Amygdala (tissue), 56 donors: Measurements from ENCODE around the gene MPPED1.

Experiments
- DNase-seq, 56 donors: peaks; one replicate each; lab custom pipeline; 2025; lab: John Stamatoyannopoulos, UW

MPPED1 gene

DNA sequence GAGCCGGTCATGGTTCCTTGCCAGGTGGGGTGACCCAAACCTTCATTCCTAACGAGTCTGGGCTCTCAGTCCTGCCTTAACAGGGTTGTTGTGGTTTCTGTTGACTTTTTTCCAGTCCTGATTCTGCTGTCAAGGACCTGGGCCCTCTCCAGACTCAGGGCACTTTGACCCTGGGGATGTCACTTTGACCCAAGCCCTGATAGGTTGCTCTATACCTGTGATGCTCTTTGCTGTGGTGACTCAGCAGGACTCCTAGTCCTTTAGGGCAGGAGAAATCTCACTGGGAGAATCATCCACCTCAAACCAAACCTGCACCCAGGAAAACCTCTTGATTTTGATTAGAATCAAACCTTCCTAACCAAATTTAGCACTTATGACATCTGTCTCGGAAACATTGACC, 20.5 kb upstream of the MPPED1 start:
- DNase-seq, result no peak

DNA sequence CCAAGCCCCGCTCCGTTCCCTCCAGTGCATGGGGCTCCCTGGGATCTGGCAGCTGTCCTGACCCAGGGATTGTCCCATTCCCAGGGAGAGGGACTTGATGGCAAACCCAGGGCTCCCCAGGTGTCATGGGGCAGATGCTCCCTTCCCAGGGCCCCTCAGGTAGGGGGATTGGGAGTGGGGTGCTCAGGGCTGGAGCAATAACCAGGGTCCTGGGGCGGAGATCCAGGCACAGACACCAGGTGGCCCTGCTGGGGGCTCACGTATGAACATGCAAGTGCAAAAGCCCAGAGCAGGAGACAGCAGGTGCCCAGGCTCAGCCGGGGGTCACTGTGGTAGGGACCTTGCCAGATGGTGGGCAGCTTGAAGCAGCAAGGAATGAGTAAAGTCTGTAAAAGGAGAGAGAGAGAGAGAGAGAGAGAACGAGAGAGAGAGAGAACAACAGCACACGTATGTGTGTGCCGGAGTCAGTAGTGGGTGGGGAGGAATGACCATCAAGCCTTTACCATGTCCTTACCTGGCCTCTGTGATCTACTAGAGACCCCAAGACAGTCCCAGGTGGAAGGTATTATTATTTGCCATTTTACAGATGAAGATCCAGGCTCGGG, 19.3 kb upstream of the MPPED1 start:
- no peak for DNase-seq

DNA sequence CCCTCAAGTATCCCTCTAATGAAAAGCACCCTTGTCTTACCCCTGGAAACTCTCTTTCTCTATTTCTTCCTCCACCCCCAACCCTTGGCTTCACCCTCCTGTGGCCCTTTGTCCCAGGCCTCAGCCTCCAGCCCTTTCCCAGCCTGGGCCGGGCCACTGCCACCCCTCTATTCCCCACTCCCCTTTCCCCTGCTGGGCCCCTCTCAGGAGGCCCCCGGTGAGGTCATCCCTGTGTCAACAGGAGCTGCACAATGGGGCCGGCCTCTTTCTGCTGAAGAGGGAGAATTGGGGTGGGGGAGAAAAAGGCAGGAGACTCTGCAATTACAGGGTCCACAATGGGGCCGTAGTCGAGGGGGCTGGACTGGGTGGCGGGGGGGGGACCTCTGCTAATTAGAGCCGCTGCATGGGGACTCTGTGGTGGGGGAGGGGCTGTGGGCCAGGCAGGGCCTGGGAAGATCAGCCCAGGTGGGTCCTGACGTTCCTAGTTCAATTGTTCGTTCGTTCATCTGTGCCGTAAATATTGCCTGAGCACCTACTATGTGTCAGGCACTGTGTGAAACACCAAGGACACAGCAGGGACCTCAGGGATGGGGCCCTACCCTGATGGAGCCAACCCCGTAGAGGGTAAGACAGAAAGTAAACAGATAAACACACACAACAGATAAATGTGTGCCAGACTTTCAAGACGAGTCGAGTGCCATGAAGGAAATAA, 18.5 kb upstream of the MPPED1 start:
- no peak for DNase-seq

DNA sequence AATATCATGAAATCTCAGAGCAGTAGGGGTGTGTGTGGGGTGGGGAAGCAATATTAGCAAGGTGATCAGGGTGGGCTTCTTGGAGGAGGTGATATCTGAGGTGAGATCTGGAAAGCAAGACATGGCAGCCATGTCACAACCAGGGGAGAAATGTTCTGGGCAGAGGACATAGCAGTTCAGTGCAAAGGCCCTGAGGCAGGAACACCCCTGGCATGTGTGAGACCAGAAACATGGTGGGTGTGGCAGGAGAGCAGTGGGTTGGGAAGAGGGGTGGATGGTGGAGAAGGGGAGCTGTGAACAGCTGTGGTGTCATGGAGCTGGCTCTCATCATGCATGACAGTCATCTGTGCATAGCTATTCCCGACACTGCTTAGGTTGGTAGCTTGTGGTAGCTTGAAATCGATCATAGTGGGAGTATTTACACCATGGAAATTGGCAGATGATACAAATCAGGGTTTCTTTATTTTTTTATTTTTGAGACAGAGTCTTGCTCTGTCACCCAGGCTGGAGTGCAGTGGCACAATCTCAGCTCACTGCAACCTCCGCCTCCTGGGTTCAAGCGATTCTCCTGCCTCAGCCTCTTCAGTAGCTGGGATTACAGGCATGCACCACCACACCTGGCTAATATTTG, 17.9 kb upstream of the MPPED1 start:
- no peak for DNase-seq

DNA sequence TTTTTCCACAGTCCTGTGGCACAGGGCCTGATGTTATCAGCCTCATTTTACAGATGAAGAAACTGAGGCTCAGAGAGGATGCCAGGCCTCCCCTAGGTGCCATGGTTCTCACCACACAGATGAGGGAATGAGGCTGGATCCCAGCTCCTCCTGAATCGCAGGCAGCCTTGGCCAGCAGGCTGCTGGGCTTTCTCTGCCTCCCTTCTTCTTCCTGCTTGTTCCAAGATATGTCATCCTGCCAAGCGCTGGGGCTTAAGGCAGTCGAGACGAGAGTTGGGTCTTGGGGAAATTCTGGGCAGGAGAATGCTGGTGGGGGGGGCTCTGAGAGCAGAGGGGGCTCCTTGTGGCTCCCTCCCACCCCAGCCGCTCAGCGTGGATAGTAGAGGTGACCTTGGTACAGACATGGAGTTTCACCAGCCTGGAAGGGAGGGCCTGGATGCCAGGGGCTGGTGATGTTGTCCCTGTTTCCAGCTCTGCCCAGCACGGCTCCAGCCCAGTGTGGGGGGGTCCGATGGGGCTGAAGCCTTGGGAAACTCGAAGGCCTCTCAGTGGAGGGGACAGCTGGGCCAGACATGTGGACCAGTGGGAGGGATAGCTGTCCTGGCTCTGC, 16.6 kb upstream of the MPPED1 start:
- no peak for DNase-seq

DNA sequence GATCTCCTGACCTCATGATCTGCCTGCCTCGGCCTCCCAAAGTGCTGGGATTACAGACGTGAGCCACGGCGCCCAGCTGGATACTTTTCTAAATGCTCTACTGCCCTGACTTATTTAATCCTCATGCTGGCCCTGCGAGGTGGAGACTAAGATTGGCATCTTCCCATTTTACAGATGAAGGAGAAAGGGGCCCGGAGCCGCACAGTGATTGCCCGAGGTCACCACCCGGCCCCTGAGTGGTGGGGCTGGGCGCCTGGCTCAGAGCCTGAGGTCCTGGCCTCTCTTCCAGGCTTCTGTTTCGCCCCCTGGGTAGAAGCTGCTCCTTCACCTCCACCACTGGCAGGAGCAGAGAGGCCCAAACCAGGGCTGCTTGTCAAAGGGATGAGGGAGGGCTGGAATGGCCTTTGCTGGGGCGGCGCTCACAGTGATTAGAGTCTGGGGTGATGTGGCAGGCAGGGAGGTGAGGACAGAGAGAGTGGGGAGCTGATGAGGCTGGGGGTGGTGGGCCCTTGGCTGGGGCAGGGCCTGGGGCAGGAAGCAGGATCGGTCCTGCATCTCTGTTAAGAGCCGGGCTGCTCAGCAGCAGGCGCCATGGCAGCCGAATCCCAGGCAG, 15.4 kb upstream of the MPPED1 start:
- DNase-seq, result no peak

DNA sequence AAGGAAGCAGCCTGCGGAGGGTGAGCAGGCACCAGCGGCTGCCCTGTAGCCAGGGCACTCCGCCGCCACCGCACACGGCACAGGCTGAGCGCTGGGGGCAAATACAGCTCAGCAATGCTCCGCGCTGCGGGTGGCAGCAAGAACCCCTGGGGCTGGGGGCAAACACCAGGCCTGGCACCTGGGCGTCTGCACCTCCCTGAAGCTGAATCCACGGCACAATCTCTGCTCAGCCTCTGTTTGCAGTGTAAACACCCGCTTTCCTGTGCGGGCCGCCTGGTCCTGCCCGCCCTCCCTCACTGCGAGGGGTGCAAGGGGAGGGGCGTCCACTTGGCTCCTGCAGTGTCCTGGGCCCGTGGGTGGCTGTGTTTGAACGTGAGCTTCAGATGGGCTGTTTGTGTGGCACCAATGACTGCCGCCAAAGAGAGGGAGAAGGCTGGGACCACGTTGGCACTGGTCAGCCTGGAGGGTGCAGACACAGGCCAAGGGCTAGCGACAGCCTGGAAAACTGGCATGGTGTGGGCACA, 14.8 kb upstream of the MPPED1 start:
- no peak for DNase-seq

DNA sequence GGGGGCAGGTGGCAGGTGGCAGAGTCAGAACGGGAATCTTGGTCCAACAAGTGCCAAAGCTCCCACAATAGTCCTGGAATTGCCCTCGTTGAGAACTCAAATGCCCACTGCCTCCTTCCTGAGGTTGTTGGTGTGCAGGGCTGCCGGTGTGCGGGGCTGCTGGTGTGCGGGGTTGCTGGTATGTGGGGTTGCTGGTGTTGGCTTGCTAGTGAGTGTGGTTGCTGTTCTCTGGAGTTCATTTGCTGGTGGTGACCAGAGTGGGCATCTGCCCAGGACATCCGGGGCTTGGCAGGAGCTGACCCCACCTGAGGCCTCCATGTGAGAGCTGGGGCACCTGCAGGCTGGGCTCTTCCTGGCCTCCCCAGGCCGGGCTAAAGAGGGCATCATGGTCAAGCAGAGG, 14.0 kb upstream of the MPPED1 start:
- no peak for DNase-seq

DNA sequence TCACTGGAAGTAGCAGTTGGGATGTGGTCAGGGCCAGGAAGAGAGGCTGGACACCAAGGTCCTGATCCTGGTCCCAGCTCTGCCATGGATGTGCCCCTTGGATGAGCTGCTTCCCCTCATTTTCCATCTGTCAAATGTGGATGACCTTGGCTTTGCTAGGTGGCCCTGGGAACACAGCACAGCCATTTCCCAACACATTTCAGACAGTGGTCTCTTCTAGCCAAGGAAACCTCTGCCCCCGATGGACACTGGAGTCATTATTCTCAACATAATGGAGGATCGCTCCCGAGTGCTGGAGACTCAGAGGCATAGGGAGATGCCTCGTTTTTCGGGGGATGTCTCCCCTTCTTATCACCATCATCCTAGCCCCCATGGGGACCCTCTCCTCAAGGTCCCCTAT, 13.6 kb upstream of the MPPED1 start:
- no peak for DNase-seq

DNA sequence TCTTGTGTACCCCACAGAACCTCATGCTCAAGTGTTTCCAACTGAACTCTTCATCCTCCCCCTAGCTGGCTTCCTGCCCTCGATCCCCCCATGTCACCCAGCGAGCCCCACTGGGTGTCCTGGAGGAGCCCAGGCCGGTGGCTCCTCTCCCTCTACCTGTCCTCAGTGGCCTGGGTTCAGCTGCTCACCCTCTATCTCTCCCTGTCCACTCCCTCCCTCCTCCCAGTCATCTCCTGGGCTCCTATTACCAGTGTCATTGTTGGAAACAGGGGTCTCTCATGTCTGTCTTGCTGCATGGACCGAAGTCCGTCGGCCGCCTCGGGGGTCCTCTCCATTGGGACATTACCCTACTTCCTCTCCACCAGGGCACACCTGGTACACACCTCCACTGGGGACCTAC, 12.9 kb upstream of the MPPED1 start:
- no peak for DNase-seq

DNA sequence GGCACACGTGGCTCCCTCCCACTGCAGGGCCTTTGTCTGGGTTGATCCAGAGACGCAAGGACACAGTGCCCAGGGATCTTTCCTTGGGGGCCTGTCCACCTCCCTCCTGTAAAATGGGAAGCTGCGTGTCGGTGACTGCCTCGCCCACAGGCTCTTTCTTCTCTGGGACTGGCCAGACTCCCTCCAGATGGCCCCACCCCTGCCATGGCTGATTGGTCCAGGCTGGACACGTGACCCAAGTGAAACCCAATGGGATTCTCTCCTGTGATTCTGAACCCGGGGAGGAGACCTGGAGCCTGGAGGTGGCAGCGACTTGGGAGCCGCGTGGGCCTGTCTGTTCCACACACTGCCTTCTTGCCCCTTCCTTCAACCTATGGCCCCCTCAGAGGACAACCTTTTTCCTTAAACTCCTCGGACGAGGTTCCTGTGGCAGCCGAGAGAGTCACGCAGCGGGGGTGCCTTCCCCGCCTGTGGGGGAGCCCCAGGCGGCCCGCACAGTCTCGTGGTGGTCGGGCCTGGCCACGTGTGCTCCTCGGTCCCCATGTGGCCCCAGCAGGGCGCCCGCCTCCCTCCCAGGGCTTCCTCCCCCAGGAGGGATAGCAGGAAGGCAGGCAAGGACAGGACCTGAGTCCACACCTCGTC, 12.4 kb upstream of the MPPED1 start:
- DNase-seq, result no peak

DNA sequence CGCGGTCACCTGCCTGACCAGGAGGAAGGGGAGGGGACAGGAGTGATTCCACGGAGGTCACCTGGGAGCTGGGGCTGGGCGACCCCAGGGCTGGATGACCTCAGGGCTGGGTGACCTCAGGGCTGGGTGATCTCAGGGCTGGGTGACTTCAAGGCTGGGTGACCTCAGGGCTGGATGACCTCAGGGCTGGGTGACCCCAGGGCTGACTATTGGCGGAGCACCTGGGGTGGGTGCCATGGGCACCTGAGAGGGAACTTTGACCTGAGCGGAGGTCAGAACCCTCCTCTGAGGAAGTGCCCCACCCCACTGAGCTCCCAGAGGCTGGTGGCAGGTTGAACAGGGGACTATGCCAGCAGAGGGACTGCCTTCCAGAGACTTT, 11.8 kb upstream of the MPPED1 start:
- DNase-seq, result no peak

DNA sequence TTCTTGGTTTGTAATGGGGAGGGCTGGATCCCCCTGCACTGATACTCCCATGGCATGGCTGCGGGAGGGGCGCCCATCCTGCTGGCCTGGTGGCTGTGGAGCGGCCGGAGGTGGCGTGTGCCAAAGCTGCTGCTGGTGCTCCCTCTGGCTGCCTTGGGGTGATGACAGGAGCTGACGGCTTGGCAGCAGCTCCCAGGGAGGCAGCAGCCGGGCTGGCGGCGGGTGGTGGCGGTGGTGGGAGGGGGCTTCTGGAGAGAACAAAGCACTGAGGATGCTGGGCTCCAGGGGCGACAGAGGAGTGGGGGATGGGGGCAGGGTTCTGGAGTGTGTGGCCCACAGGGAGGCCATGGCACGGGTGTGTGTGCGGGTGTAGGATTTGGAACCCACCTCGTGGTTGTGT, 11.4 kb upstream of the MPPED1 start:
- DNase-seq, result no peak

DNA sequence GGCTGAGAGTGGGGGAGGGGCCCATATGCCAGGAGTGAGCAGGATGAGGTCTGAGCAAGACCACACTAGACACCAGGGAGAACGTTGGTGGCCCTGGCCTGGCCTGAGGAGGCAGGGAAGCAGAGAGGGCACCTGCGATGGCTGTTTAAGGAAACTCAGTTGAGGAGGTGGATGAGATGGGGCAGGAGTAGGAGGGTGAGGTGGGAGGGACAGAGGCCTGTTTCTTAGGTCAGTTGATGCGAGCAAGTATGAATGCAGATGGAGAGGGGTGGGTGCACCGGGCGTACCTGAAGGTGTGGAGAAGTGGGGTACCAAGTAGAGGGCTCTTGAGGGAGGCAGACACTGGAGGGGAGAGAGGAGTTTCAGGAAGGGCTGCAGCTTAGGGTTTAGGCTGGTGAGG, 10.6 kb upstream of the MPPED1 start:
- no peak for DNase-seq

DNA sequence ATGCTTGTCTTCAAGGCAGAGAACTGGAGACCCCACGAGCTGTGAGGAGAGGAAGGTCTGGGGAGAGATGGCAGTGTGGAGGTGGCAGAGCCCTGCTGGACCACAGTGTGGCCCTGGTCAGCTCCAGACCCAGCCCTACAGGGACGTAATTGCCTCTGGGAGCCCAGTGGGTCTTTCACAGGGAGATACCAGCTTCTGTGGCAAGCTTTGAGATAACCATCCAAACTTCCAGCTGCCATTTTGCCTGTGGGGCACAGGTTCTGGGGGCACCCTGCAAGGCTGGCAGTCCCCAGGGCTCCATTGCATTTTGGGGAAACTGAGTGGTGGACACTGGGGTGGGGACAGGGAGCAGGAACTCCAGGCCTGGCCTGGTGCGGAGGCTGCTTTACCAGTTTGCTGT, 10.2 kb upstream of the MPPED1 start:
- DNase-seq, result no peak

DNA sequence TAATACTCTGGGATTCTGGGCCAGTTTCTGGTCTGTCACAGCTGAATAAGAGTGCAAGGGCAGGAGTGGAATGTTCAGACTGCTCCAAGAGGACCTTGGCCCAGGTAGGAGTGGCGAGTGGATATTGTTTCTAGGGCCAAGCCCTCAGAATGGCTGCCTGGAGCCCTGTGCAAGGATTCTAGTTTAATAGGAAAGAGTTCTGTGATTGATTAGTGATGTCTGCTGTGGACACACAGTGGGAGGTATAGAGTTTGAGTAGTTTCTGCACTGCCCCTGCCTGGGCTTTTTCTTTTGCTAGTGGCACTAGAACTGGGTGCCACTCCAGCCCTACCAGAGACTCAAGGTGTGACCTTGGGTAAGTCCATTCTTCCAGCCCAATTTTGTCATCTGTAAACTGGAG, 9.7 kb upstream of the MPPED1 start:
- DNase-seq, result no peak

DNA sequence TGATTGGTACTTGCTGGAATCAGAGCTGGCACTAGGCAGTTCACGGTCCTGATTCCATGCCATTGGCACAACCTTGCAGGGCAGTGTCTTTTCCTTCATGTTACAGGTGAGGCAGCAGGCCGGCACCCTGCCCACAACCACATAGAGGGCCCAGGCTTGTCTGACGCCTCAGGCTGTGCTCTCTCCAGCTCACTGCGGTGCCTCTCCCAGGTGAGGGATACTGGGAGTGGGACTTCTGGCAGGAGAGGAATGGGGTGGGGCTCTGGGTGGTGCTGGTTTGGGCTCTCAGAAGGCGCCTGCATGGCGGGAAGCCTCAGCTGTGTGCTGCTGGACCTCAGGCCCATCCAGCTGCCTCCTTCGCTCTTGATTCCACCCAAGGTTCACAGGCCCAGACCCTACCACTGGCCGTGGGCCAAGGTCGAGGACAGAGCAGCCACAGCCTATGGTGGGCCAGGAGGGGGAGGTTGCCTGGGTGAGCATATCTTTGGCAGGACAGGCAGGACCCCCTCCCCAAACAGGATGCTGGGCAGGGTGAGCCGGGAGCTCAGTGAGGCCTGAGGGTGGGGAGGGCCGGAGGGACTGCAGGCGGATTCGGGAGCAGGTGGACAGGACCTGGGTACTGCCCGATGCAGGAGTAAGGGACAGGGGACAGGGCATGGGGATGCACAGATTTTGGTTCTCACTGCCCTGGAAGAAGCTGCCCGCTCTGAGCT, 7.0 kb upstream of the MPPED1 start:
- DNase-seq, result no peak

DNA sequence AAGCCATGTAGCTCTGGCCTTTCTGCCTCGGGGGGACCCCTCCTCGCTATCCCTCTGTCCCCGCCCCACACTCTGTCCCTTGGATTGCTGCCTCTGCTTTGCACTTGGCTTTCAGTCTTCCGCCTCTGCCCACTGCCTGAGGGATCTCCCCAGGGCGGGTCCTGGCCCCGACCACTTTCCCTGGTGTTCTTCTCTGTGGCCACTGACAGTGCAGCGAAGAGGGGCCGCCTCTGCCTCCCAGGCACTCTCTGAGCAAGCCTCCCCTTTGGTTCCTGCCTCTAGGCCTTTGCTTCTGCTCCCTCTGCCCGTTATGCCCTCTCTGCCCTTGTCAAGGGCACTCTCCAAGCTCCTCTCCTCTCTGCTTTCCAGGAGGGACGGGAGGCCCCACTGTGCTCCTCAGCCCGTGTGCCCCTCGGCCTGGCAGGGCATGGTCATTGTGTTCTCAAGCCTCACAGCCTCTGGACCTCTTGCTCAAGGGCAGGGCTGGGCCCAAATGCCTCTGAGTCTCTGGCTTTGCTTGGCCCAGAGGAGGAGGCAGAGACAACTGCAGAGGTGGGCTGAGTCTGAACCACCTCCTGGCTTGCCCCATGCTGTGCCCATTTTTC, 5.5 kb upstream of the MPPED1 start:
- no peak for DNase-seq

DNA sequence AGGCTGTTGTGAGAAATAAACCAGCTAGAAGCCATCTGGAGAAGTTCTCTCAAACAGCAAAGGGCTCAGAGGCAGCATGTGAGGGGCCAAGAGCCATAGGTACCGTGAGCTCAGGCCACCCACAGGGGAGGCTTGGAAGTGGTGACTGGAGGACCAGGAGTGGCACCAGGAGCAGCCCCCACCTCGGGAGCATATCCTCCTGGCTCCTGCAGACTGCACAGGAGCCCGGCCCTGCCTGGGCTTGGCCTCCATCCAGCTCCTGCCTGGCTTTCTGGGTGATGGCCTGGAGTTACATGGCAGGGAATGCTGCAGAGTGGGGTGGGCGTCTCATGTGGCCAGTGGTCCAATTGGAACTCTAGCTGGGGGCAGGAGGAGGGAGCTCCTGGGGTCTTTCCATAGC, 4.2 kb upstream of the MPPED1 start:
- no peak for DNase-seq

DNA sequence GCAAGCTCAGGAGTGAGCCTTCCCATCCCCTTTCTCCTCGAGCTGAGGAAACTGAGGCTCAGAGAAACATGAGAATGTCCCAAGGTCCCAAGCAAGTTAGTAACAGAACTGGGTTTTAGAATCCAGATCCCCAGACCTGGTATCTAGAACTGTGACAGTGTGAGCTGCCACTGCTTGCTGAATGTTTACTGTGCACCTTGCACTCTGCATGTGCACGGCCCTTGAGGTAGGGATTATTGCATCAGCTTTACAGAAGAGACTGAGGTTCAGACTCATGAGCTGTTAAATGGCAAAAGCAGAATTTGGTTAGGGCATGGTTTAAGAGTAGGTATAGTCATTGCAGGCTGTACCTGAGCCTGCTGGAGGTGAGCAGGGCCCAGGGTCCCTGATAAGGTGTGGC, 3.8 kb upstream of the MPPED1 start:
- DNase-seq, result no peak
